ENCODE measurements around the gene SECTM1.

SECTM1 gene

DNA sequence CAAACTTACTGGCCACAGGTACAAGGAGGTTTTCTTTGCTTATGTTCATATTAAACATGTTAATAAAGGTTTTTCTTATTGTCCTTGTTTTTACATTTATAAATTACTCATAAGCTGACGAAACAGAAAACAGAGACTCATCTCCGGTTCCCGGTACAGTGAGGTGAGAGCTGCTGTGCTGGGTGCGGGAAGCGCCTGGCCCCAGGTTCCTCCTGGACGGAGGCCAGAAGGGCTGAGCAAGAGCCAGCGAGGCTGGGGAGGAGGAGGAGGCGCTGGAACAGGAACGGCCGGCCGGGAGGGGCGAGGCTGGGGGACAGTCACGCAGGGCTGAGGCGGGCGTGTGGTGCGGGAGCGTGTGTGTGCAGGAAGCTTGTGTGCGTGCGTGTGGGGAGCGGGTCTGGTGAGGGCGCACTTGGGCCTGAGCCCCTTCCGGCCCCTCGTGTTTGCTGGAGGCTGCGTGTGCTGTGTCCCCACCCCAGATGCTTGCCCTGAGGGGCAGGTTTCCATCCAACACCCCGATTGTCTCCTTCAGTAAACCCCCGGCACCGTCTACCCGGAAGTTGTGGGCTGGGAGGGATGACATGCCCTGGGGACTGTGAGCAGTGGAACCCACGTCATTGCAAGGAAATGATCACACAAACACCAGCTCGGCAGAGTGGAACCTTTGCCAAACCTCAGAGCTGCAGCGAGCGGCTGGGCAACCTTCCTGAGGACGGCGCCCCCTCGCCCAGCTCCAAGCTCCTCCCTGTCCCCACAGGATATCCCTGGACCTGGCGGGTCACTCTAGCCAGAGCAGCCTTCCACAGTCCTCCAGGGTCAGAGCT lies 35.6 kb downstream of the SECTM1 start:
- peak in 1 of 2 experiments; percentile 40 for DNase-seq

DNA sequence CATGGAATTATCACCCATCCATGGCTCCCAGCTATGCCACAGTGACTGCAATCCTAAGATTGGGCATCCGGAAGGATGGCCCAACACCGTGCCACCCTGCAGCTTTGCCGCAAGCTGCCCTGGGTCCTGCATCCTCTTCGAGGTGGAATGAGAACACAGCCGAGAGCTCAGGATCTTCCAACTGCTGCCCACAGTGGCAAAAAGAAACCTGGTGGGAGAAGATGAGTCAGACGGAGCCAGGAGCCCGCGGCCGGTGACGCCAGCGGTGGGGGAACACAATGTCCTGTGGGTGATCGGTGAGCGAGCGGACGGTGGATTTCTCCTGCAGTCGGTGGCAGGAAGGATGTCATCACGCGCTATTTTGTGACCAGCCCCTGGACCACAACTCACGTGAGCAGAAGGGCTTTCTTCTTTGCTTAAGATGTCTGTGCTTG lies 36.3 kb downstream of the SECTM1 start:
- DNase-seq = peak in 1 of 2 experiments; percentile 63

DNA sequence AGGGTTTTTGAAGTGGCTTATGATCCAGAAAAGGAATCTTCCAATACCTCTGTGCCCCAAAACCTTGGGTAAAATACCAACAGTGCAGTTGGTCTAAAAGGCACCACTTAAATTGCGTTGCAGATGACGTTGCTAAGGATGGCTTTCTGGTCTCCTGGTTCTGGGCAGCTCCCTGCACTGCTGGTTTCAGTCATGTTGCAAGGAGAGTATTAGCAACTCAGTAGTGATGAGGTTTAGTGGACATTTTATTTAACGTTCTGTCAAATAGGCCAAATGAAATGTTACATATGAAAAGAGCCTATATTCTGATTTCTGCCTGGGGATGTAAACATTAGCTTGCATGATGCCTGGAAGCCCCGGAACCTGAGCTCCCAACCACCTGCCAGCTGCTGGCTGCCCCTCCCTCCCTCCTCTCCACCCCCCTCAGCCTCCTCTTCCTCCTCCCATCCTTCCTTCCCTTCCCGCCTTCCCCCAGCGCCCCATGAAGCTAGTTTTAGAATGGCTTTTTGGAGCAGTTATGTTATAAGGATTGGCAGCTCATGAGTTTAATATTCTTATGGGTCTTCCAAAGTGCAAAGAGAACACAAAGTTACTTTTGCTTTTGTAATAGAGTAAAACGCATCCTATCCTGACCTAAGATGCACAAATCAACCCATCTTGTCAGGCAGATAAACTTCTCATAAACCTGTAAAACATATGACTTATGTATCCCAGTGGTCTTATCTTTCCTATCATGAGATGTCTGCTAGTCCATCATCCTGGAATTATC lies 36.9 kb downstream of the SECTM1 start:
- no peak for DNase-seq

DNA sequence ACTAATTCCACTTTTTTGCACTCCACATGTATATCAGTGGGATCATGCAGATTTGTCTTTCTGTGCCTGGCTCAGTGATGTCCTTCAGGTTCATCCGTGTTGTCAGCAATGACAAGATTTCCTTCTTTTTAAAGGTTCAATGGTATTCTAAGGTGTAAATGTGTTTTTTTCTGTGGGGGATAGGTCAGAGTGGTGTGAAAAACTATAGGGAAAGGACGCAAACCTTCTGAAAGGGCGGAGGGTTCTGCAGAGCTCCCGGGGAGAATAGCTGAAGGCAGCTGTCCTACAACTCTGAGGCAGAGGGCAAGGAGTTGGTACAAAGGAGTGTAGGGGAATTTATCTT lies 38.1 kb downstream of the SECTM1 start:
- DNase-seq = no peak

DNA sequence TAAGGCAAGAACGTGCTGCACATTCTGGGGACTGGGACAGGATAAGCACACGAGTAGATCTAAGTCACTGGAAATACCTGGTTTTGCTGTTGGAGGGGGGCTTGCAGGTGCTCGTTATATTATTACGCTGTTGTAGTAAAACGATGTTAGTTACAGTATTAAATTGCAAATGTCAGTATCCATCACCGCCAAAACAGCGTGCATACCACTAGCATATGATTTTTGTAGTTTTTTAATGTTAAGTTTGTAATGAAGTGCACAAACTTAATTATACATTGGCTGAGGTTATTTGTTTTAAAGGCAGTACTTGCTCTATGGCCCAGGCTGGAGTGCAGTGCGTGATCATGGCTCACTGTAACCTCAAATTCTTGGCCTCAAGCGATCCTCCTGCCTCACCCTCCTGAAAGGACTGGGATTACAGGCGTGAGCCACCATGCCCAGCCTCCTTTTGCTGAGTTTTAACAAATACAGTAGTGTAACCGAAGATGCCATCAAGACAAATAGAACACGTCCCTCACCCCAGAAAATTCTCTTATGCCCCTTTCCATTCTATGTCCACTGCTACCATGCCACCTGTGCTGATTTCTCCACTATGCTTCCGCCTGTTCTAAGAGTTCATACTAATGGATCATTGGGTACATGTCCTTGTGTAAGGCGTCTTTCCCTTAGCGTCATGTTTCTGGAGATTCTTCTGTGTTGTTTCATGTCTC lies 39.3 kb downstream of the SECTM1 start:
- DNase-seq = no peak

DNA sequence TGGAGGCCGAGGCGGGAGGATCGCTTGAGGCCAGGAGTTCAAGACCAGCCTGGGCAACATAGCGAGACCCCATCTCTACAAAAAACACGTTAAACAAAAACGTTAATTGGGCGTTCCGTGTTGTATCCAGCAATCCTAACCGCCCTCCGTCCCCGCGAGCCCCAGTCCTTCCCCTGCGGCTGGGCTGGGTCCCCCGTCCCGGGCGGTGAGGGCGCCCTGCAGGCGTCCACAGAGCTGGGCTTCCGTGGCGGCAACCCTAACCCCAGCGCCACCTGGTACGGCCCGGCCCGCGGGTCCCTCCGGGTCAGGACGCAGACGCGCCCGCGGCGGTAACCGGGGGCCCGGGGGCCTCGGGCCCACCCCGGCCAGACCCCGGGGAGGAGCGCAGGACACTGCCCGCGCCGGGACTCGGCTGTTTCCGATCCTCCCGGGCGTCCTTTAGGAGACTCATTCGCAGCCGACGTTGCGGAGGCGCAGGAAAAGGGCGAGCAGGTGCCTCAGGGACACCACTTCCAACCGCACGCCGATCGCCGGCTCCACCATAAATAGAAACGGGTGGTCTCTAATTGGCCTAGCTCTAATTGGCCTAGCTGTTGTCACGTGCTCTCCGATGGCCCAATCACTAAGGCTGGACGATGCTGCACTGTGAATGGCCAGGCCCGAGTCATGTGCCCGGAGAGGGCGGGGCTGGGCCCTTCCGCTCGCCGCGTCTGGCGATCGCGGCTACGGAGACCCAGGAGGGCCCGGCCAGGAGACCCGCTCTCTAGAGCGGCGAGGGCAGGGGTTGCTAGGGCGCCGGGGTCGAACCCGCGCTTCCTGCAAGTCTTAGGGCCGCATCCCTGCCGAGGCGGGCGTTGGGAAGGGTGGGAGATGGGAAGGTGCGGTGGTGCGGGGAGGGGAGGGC lies 41.1 kb downstream of the SECTM1 start:
- peak; percentile 74 to 92 for DNase-seq

DNA sequence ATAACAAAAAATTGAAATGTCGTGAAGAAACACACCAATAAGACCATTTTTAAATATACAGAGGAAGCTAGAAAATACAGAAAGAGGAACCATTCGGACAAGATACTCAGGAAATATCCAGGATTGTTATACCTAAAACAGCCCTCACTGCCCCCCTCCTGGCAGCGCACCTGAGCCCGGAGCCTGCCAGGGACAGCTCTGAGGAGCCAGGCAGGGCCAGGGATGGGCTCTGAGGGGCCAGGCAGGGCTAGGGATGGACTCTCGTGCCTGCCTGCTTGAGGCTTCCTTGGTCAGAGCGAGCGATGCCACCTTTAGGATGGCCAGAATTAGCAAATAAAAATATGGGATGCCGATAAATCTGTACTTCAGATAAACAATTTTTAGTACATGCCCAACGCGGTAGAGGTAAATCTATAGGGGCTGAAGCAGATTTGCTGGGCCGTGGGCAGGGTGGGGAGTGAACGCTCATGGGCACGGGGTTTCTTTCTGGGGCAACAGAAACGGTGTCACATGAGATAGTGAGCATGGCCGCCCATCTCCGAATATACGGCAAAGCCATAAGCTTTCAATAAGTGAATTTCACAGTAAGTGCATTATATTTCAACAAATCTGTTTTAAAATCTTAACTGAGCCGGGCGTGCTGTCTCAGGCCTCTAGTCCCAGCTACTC lies 41.9 kb downstream of the SECTM1 start:
- DNase-seq = no peak

DNA sequence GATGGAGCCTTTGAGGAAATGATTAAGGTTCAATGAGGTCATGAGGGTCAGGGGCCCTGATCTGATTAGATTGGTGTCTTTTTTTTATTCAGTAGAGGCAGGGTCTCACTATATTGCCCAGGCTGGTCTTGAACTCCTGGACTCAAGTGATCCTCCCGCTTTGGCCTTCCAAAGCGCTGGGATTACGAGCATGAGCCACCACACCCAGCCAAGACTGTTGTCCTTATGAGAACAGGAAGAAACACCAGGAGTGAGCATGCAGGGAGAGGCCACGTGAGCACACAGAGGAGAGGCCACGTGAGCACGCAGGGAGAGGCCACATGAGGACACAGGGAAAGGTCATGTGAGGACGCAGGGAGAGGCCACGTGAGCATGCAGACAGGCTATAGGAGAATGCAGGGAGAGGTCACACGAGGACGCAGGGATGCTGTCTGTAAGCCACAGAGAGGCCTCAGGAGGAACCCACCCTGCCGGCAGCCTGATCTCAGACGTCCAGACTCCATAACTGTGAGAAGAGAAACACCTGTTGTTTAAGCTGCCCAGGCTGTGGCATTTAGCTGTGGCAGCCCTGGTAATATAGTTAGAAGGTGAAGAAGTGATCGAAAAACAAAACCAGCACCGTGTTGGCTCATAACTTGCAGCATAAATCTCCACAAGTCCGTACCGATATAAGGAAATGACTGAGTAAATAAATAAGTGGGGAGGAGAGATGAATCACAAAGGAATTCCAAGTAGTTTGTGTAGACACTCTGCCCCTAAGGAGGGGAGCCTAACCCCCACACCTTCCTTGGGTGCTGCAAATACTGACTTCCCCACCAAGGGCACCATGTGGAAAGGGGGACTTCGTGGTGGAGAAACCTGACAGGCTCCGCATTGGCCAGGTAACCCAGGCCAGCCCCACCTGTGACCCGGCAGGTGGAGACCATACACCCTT lies 45.4 kb downstream of the SECTM1 start:
- DNase-seq = no peak

DNA sequence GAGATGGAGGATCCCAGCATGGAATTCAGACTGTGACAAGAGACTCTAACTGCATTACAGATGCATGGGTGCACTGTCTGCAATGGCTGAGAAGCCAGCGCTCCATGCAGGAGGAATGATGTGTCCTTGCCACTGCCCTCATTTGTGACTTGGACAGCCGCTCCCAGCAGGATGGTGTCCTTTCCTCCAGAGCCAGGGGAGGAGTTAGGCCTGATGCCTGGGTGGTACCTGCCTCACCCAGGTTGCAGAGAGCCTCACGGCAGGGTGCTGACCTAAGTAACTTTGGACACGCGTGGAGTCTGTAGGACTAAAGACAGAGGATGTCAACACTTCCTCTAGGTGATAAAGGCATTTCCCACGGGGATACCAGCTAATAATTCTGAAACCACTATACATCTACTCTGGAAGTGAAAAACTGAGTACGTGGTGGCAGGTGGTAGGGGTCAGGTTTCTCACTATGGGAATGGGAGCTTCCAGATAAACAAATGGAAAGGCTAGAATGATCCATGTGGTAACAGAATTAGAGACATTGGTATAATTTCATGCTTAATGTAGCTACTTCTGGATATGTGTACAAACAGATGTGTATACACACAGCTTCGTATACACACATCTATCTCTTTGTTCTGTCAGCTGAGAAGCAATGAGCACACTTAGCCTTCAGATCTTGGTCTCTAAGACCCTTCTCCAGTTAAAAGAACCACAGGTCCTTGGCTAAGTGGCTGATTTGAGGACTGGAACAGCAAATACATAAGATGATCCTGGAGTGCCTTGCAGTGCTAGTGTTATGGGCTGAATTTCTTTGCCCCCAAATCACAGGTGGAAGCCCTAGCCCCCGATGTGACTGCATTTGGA lies 46.3 kb downstream of the SECTM1 start:
- no peak for DNase-seq

DNA sequence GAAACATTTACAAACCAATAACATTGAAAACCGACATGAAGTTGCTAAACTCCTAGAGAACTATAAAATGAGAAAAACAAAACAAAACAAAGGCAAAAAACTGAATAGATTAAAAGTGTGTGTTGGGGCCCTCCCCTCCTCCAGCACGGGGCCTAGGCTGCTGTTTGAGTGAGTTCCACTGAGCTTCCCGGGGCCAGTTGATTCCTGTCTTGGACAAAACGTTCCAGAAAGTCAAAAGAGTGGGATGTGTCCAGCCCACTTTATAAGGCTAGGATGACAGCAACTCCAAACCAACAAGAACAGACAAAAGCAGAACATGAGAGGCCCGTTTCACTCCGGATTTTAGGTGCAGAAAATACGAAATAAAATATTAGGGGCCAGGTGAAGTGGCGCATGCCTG lies 48.4 kb downstream of the SECTM1 start:
- DNase-seq = no peak

DNA sequence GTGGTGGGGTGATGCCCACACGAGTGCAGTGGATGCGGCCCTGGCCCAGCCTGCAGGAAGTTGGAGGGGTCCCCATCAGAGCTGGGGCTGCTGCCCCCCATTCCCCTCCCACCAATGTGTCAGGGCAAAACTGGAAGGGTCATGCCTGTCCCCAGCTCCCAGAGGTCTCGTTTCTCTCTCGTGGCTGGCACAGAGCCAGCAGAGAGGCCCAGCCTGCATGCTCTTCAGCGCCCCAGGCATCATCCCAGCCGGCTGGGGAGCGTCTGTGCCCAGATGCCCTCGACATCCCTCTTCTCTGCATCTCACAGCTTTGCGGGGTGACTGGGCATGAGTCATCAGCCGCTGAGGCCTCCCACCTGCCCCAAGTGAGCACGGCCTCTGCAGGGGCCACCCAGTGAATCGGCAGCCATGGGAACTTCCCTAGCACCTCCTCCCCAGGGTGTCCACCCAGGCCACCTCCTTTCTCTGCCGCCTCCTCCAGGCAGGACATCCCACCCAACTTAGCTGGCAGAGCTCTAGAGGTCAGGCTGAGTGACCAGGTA lies 50.3 kb downstream of the SECTM1 start:
- DNase-seq = no peak

DNA sequence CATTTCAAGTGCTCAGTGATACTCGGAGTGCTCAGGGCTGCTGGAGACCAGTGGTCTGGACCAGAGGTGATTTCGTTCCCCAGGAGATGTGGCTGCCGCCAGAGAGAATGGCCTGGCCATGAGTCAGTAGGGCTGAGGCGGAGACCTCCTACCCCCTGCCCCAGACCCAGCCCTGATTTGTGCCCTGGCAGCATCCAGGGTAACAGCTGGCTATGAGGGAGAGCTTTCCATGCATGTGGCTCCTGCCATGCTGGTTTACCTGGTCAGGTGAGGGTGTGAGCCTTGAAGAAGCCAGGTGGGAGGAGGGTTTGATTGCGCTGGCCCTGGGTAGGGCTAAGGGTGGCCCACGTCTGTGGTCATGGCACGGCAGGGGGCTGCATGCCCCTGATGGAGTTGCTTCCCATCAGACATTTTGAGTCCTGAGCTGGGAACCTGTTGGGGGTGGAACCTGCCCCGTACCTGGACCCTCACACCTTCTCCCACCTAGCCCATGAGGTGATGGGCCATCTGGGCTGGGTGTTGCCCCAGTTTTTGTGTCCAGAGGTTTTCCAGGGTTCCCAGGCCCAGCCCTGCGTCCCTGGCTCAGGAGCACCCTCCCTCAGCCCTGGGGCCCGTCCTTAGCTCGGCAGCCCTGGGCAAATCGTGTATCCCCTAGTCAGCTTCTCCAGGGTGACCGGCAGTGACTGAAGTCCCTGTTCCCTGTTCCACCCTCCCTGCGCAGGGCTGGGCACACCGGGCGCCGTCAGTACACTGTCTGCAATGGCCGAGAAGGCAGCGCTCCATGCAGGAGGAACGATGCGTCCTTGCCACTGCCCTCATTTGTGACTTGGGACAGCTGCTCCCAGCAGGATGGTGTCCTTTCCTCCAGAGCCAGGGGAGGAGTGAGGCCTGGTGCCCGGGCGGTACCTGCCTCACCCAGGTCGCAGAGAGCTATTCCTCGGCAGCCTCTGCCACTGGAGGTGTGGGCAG lies 51.0 kb downstream of the SECTM1 start:
- peak in 1 of 2 experiments; percentile 43 for DNase-seq

DNA sequence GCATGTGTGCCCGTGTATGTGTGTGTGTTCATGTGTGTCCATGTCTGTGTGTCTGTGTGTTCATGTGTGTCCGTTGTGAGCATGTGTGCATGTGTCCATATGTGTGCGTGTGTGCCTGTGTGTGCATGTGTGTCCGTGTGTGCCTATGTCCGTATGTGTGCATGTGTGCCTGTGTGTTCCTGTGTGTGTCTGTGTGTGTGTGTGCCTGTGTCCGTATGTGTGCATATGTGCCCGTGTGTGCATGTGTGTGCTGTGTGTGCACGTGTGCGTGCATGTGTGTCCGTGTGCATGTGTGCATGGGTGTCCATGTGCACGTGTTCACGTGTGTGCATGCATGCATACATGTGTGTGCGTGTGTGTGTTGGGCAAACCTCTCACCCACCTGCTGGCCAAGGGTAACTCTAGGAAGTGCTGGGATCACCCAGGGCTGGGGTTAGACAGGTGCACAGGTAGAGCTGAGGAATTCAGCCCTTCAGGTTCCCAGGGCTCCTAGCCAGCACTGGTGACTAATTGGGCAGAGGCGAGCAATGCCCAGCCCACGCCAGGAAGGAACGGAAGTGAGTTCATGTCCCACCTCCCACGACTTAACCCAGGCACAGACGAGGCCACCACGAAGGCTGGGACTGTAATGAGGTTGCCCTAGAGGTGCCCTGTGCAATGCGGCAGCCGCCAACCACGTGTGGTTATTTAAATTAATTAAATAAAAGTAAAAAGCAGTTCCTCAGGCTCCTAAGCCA lies 51.9 kb downstream of the SECTM1 start:
- no peak for DNase-seq

DNA sequence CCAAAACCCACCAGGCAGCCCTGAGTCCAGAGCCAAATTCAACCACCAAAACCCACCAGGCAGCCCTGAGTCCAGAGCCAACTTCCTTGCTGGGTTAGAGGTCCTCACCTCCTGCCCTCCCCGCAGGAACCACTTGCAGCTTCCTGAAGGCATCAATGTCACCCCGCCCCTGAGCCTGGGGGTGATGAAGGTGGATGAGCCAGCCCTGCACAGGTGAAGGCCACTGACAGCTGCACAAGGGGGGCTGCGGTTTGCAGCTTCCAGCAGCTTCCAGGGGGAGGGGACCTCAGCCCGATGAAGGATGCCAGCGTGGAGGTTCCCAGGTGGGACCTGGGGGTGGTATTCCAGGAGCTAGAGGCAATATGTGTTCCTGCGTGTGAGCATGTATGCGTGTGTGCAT lies 52.5 kb downstream of the SECTM1 start:
- DNase-seq = no peak

DNA sequence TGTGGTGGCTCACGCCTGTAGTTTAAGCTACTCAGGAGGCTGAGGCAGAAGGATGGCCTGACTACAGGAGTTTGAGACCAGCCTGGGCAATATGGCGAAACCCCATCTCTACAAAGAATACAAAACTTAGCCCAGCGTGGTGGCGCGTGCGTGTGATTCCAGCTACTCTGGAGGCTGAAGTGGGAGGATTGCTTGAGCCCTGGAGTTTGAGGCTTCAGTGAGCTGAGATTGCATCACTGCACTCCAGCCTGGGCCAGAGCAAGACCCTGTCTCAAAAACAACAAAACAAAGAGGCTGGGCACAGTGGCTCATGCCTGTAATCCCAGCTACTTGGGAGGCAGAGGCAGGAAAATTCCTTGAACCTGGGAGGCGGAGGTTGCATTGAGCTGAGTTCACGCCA lies 53.0 kb downstream of the SECTM1 start:
- DNase-seq = no peak

DNA sequence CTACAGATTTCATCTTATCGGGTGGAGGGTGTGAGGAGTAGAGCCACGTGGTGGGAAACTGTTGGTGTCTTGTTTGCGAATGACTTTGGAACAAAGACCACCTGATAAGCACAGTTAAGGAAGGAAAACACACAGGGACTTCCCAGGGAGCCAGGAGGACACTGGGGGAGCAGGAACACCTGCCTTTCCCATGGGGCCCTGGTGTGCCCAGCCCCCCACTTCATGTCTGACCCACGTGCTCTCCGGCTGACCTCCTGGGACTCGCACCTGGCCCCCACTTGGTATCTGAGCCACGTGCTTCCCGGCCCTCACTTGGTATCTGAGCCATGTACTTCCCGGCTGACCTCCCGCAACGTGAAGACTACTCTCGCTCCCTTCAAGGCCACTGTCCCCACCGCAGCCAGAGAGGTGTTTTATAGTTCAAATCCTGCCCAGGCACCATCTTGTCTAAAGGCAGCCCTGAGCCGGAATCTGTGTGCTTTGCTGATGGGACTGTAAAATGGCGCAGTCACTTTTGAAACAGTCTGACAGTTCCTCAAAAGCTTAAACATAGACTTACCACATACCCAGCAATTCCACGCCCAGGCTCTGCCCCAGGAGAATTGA lies 54.7 kb downstream of the SECTM1 start:
- no peak for DNase-seq

DNA sequence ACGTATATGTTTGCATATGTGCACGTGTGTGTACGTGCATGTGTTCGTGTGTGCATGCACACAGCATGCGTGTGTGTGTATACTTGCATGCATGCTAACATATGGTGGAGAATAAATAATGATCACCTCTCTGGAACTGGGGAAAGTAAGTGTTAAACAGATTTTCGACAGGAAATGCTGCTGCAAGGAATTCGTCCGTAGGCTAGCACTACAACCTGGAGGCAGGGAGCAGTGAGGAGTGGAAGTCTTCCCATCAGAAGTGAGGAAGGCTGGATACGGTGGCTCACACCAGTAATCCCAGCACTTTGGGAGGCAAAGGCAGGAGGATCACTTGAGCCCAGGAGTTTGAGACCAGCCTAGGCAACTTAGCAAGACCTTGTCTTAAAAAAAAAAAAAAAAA lies 55.3 kb downstream of the SECTM1 start:
- DNase-seq = no peak
